GM23248 (cell line): ENCODE data around the gene KAZN.

Experiments used
- EZH2 ChIP-seq: fragments of 200-600 bp; sonication (generic); IDR thresholded peaks from 2 replicates; pipeline ENCODE4 v1.6.1; 2018; ENCODE audit warnings: antibody characterized with exemption, mild to moderate bottlenecking; ENCODE audit not compliant: insufficient read depth, poor library complexity, severe bottlenecking
- EZH2phosphoT487 ChIP-seq: fragments of 200-600 bp; sonication (generic); IDR thresholded peaks from 2 replicates; pipeline ENCODE4 v1.6.1; 2018; ENCODE audit warnings: antibody characterized with exemption, moderate library complexity, mild to moderate bottlenecking, low read depth; ENCODE audit not compliant: insufficient read depth

DNA sequence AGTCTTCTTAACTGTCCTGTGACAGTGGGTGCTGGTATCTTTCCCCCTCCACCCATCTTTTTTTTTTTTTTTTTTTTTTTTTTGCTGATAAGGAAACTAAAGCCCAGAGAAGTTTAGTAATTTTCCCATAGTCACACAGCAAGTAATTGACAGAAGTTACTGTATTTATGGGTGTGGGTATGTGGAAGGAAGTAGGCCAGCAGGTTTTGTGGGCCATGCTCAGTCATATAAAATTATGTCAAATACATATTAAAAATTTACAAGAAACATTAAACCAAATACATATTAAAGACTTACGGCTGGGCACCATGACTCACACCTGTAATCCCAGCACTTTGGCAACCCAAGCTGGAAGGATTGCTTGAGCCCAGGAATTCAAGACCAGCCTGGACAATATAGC is 51.5 kb downstream of the KAZN start:
- TF ChIP-seq EZH2: no peak
- no peak for TF ChIP-seq EZH2phosphoT487
